GM18867 (cell line): ENCODE measurements around the gene OSGEPL1.
A peak's percentile ranks its signal among the peaks of the same experiment; 100 is the strongest.
"Not testable (repeated sequence)": the region's sequence is repeated elsewhere in the genome, so short reads cannot be mapped to it uniquely, and the experiment has no call there.

Experiments
- ATAC-seq: cut with Tn5 transposase; IDR thresholded peaks from one replicate; pipeline ENCODE4 v1.9.1; 2021; ENCODE audit warnings: mild to moderate bottlenecking, moderate library complexity; ENCODE audit not compliant: unreplicated experiment

Gene OSGEPL1

GRCh38 chr2:189762551-189763298 is at the start of gene OSGEPL1:
OSGEPL1 (minus strand) TSS chr2:189762792; CDS start chr2:189761640, 1,152 bp downstream.
- peak; percentile 95 for ATAC-seq

- ATAC-seq: no peak
Measured at GRCh38 chr2:189803431-189803830, 40.8 kb upstream of the OSGEPL1 start.

- ATAC-seq: no peak
Measured at GRCh38 chr2:189802396-189802912, 39.9 kb upstream of the OSGEPL1 start.

GRCh38 chr2:189799531-189799930 is 36.9 kb upstream of the OSGEPL1 start:
- ATAC-seq: no peak

GRCh38 chr2:189799030-189799331 is 36.4 kb upstream of the OSGEPL1 start:
- ATAC-seq: no peak

- ATAC-seq: peak; percentile 84
Measured at GRCh38 chr2:189798312-189799029, 35.9 kb upstream of the OSGEPL1 start.

- no peak for ATAC-seq
Measured at GRCh38 chr2:189797902-189798301, 35.3 kb upstream of the OSGEPL1 start.

- no peak for ATAC-seq
Measured at GRCh38 chr2:189794310-189794709, 31.7 kb upstream of the OSGEPL1 start.

- peak; percentile 69 for ATAC-seq
Measured at GRCh38 chr2:189791338-189792042, 28.9 kb upstream of the OSGEPL1 start.

GRCh38 chr2:189783927-189784867 is 21.6 kb upstream of the OSGEPL1 start, which contains the start of the genes ORMDL1 and PMS1:
ORMDL1 (minus strand) TSS chr2:189784339; CDS start chr2:189782595, 1,744 bp downstream.
PMS1 (plus strand) TSS chr2:189784450; CDS start chr2:189791810, 7,360 bp downstream.
- peak; percentile 95 for ATAC-seq

GRCh38 chr2:189783451-189783926 is 20.9 kb upstream of the OSGEPL1 start:
- ATAC-seq: peak; percentile 8

GRCh38 chr2:189782221-189782671 is 19.7 kb upstream of the OSGEPL1 start:
- ATAC-seq: no peak

GRCh38 chr2:189772212-189772611 is 9.6 kb upstream of the OSGEPL1 start:
- no peak for ATAC-seq

GRCh38 chr2:189770590-189771322 is 8.2 kb upstream of the OSGEPL1 start:
- no peak for ATAC-seq

GRCh38 chr2:189763908-189764661 is 1.5 kb upstream of the OSGEPL1 start:
- no peak for ATAC-seq

- no peak for ATAC-seq
Measured at GRCh38 chr2:189762229-189762550, 402 bp downstream of the OSGEPL1 start.

GRCh38 chr2:189760154-189760553 is 2.4 kb downstream of the OSGEPL1 start:
- ATAC-seq: not testable (repeated sequence)

GRCh38 chr2:189756311-189756952 is 6.2 kb downstream of the OSGEPL1 start:
- no peak for ATAC-seq
